CD4-positive, alpha-beta T cell treated with Interleukin-12 subunit alpha and Interleukin-12 subunit beta, for 1 hour (primary cell): ENCODE measurements around the gene CST7.

ENCODE experiments used
- DNase-seq: peaks from one replicate; pipeline ENCODE4 v3.0.0-alpha.2; 2020

The CST7 gene

DNA sequence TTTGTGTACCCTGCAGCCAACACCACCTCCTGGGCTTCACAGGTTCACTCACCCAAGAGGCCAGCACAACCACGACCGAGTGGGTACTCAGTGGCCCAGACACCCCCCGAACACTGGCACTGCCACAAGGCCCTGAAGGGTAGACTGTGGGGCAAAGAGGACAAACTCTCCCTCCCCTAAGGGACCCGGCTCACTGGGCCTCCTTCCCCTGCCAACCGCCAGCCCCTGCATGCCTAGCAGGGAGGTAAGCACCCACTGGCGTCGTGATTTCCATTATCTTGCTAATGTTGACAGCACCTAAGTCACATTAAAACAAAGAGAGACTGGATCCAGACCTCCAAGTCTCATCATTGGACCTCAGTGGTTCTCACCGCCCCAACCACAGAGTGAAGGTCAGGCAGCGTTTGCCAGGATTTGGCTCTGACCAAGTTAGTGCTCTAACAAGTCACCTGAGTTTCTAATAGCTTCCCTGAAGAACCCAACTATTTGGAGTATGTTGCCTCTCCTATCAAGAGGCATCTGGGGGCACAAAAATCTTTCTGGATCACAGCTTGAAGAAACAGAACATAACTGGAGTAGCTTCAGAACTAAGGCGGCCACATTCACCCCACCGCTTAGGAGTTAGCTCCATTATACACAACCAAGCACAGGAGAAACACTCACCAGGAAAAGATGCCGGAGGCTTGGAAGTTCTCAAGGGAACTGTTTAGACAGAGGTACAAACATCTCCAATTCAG lies 57.5 kb downstream of the CST7 start:
- no peak for DNase-seq

DNA sequence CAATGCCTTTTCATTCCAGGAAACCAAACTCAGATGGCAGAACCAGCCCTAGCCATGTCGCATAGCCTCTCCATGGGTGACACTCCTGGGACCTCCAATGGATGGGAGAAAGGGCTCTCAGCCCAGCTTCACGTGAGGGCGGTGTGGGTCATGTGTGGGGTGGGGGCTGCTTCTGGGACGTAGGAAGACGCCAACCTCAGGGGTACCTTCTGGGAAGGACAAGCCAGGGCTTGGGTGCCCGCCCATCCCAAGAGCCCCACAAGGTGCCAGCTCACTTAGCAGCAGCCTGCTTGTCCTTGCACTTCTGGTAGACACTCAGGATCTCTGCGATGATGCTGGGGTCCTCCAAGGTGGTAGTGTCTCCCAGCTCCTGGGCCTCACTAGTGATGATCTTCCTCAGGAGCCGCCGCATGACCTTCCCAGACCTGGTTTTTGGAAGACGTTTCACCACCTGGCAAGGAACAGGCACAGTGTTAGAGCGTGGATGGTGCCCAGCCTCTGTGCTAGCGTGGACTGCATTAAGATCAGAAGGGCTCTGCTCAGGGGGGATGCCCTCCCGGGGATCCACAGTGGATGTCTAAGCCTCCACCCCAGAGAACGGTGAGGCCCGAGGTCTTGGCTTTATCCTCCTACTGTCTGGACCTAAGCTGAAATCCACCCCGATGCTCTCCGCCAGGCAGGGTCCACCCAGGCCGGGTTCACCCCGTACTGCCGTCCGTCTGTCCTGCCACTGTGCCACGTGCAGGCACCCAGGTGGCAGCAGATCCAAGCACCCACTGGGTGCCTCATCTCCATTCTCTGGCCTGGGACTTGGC lies 58.6 kb downstream of the CST7 start:
- DNase-seq, result no peak

DNA sequence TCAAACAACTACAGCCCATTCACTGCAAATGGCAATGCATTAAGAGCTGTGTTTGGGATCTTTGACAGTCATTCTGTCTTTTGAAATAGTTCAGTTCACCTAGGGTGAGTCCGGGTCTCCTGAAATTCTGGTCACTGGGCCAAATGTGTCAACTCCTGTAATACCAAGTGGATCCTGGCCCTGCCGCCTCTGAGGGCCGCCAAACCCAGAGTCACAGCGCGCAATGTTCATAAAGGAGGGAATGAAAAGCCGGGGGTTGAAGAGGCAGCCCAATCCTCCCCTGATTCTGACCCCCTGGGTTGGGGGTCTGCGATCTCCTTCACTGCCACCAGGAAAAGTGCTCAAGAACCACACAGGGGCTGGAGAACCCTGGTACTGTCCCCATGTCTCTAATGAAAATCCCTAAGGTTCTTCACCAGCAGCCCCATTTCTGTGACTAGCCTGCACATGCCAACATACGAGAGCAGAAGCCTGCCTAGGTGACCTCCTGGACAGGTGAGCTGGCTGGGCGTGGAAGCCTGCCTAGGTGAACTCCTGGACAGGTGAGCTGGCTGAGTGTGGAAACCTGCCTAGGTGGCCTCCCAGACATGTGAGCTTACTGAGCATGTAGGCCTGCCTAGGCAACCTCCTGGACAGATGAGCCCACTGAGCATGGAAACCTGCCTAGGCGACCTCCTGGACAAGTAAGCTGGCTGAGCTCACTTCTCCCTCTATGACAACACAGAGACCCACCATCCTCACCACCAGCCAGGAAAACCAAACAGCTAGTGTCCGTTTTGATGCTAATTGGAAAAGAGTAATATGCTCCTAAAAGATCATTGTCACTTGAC lies 59.5 kb downstream of the CST7 start:
- DNase-seq, result no peak
